Renal cortex interstitium (tissue), 11 donors: ENCODE data around the gene TFDP1. TPM values are rescaled to one million over a fixed set of nuclear protein-coding genes. Genes with fewer than 3 reads are reported as not detected.
"Not testable (repeated sequence)": the region's sequence is repeated elsewhere in the genome, so short reads cannot be mapped to it uniquely, and the experiment has no call there.

Experiments
- DNase-seq, 11 donors: peaks; one replicate each; pipeline ENCODE4 v3.0.0-alpha.2; 2013; ENCODE audit warnings: low read depth in 9 of 11, low spot score in 4 of 11; ENCODE audit errors: extremely low read depth in 1 of 11
- polyA plus RNA-seq, 3 donors: library from polyadenylated mRNA; unstranded; fragments of 120-200 nt; gene quantifications; one replicate each; pipeline ENCODE4 v1.2.1, GENCODE V29; 2013; ENCODE audit not compliant: insufficient read length in 3 of 3

The TFDP1 gene
- polyA plus RNA-seq, 3 donors, result 87.3 to 99.4 (median 92.3) TPM

- no peak for DNase-seq
Measured at GRCh38 chr13:113561417-113562084, 23.0 kb upstream of the TFDP1 start.

GRCh38 chr13:113562085-113562749 is 22.3 kb upstream of the TFDP1 start:
- DNase-seq, result peak in 8 of 11 donors; percentile 65 to 81 (median 74)

GRCh38 chr13:113562844-113563243 is 21.7 kb upstream of the TFDP1 start:
- no peak for DNase-seq

DNA sequence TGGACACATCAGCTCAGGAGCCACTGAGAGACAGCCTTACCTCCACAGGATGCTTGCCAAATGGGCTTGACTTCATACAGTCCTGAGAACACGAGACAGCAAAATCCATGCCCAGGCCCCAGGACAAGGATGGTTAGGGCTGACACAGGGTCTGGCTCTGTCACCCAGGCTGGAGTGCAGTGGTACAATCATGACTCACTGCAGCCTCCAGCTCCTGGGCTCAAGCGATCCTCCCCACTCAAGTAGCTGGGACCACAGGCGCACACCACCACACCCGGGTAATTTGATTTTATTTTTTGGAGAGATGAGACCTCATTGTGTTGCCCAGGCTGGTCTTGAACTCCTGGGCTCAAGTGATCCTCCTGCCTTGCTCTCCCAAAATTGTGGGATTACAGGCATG is 21.0 kb upstream of the TFDP1 start:
- DNase-seq, result not testable (repeated sequence)

DNA sequence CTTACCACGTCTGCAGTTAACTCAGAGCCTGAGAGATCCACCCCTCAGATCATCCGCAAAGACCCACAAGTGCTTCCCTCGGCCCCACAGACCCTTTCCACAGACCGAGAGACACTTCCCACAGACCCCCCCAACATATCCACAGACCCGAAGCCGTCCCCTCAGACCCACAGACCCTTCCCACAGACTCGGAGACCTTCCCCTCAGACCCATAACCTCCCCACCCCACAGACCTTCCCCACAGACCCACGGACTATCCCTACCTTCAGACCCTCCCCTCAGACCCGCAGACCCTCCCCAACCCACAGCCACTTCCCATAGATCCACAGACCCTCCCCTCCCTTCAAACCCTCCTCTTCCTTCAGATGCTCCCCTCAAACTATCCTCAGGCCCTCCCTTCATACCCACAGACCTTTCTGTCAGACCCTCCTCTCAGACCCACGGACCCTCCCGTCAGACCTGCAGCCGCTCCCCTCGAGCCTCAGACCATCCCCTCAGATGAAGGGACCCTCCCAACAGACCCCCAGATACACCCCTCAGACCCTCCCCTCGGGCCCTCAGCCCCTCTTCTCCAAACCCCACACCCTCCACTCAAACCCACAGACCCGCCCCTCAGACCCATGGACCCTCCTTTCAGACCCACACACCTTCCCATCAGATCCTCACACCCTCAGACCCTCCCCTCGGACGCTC is 20.1 kb upstream of the TFDP1 start:
- no peak for DNase-seq

DNA sequence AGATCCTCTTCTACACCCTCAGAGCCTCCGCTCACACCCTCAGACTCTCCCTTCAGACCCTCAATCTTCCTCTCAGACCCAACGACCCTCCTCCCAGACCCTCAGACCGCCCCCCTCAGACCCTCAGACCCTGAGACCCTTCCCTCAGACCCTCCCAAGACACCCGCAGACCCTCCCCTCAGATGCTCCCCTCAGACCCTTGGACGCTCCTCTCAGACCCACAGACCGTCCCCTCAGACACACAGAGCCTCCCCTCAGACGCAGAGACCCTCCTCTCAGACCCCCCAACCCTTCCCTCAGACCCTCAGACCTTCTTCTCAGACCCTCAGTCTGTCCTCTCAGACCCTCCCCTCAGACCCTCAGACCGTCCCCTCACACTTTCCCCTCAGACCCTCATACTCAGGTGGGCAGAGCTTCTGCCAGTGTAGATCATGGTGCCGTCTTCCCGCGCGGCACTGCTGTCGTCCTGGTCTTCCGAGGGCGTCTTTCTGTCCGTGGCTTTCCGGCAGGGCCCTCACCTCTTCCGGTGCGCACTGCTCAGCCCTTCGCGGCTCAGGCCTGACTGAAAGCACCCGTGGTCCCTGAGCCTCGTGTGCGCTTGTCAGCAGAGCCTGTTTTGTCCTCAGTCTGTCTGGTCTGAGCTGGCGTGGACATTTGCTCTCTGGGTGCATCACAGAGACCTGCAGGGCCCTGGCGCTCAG is 18.9 kb upstream of the TFDP1 start:
- DNase-seq, result no peak

DNA sequence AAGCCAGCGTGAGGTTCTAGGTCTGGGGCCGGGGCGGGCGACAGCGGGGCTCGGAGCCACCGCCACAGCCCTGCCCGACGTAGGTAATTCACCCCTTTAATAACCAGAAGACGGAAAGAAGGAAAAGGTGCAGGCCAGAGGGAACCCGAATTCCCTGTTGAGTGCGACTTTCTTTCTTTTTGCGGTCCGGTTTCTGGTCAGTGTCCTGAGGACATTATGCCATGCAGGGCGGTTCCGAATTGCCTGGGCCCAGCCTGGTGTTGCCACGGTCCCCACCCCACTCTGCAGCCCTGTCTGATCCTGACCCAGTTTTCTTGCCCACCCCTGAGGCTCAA is 18.4 kb upstream of the TFDP1 start:
- DNase-seq, result no peak

DNA sequence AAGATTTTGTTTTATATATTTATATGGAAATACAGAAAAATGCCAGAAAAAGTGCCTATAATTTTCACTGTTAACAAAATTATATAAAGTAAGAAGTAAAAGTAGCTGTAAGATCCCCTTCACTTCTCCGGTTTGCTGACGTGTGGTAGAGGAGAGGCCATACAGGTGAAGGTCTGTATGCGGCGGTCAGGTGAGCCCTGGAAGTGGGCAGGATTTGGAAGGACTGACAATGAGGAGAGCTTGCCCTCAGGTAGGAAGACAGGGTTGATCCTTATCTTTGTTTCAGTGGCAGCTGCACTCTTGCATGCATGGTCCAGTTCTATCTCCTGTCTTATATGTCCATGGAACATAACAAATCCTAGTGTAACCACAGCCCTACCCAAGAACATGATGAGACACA is 16.9 kb upstream of the TFDP1 start:
- DNase-seq, result no peak

DNA sequence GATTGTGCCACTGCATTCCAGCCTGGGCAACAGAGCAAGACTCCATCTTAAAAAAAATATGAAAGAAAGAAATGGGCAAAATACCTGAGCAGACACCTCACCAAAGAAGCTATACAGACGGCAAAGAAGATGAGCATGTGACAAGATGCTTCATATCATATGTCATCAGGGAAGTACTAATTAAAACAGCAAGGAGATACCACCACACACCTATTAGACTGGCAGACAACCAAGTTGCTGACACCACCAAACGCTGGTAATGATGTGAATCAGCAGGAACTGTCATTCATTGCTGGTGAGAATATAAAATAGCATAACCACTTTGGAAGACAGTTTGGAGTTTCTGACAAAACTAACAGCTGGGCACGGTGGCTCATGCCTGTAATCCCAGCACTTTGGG is 11.5 kb upstream of the TFDP1 start:
- DNase-seq, result no peak

DNA sequence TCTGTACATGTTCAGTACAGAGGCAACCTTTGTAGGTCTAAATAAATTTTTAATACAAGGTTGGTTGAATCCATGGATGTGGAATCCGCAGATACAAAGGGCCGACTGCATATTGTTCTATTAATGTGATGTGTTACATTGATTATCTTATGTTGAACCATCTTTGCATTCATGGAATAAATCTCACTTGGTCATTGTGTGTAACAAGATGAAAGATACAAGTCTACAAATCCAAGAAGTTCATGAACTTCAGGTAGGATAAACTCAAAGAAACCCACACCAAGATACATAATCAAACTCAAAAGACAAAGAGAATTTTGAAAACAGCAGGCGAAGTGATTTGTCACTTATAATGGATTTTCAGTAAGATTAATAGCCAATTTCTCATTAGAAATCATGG is 8.0 kb upstream of the TFDP1 start:
- DNase-seq, result no peak

DNA sequence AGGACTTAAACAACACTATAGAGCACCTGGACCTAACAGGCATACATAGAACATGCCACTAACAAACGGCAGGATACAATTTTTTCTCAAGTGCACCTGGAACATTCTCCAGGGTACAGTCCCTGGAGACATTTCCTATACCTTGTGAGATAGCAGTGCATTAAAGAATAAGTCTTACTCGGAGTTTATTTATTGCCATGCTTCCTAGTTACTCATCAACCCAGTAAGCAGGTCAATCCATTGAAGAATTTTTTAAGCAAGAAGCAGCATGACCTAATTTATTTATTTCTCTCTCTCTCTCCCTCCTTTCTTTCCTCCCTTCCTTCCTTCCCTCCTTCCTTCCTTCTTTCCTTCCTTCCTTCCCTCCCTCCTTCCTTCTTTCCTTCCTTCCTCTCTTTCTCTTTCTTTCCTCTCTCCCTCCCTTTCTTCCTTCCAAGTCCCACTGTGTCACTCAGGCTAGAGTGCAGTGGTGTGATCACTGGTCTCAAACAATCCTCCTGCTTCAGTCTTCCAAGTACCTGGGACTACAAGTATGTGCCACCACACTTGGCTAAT is 6.6 kb upstream of the TFDP1 start:
- no peak for DNase-seq

- DNase-seq, result no peak
Measured at GRCh38 chr13:113579686-113580085, 4.9 kb upstream of the TFDP1 start.

DNA sequence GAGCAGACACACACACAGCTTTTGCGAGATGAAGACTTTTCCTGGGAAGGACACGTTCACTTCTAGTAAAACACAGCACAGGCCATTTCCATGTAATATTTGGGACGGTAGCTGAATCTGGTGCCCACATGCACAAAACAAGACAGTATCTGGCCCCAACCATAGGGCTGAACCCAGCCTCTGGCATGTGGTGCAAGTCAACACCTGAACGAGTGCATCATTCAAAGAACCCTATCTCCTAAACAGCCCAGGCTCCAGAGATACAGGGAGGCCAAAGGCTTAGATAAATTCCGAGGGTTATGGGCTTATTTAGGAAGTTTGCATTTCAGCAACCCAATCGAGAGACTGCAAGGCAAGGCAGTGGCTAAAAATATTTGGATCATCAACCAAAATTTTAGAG is 2.7 kb upstream of the TFDP1 start:
- no peak for DNase-seq

DNA sequence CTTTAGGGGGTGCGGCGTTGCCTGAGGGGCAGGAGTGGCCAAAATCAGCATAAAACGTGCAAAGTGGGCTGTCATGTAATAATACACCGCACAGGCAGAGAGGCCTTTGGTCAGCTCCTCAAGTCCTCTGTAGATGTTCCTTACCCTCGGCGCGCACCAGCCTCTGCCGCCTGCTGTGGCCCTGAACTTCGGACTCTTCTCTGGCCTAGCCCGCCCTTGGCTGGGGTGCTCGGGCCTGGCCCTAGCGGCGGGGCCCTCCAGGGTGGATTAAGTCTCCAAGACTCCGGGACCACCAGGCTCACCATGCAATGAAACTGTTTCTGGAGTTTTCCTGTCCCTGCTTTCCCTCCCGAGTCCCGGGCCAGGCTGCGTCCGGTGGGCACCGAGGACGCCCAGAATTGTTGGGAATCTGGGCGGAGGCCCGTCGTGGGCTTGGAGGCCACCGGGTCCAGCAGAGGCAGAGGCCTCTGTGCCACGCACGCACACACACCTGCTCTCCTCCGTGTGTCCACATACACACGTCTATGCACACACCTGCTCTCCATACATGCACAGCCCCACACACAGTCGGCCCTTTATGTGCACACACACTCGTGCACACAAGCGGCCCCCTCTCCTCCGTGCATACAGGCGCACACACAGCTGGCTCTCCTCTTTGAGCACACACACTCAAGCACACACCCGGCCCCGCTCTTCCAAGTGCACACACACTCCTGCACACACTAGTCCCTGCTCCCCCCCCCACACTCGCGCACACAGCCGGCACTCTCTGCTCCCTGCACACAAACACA is 1.5 kb upstream of the TFDP1 start:
- DNase-seq, result no peak

GRCh38 chr13:113584870-113585671 is 518 bp downstream of the TFDP1 start:
- DNase-seq, result no peak

GRCh38 chr13:113585896-113586295 is 1.3 kb downstream of the TFDP1 start:
- no peak for DNase-seq

DNA sequence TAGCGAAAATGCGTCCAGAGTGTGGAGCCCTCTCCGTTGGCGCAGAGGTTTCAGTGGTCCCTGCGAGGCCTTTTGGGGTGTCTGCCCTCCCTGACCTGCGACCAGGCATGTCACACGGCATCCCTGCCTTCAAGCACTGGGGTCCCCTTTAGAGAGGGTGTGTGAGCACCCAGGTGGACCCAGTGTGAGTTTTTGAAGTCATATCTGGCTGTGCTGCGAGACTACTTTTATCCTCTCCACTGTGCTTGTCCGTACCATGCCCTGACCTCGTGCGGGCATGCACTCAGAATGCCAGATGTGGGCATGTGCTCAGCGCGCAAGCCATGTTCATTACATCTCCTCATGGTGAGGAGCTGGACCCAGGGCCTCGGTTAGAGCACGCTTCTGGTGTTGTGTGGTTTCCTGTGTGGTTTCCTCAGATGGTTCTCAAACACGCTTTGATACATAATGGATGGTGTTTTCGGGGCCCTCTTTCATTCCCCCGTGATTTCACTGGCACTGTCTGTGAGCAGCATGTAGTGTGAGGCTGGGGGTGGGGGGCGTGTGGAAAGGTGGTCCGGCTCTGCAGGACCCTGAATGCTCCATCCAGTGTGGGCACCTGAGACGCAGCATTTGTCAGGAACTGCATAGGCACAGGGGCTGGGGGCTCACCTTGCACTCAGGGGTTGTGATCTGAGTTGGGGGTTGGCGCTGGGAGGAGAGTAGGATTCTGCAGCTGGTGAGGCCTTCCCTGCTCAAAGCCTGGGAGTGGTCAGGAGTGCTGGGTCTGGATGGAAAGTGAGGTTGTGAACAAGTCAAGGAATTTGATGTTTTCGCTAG is 2.3 kb downstream of the TFDP1 start:
- DNase-seq, result no peak
